ENCODE measurements around the gene SORBS2. TPM values are rescaled to one million over a fixed set of nuclear protein-coding genes. Genes with fewer than 3 reads are reported as not detected.

The SORBS2 gene
- total RNA-seq, 1 experiment from 2014 or later = 9.7 TPM

DNA sequence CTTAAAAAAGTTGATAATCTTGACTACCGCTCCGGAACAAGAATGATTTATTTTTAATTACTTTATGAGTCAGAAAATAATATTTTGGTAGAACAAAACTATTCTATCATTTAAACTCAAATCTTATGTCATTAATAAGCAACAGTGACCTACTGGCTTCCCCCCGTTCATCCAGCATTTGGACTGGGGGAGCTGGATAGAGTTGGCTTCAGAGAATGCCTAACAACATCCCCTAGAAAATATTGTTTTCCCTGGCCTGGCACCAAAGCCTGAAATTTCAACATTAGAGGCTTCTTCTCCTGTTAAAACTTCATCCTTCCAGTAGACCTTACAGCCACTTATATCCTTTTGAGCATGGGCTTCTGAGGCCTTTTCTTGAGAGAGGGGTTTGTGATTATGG, 221.0 kb downstream of the SORBS2 start:
- H3K4me2 ChIP-seq (ENCODE audit: insufficient read depth, insufficient read length, low read length) = no peak overlapping the region
- no peak overlapping the region for H3K27ac ChIP-seq (ENCODE audit: insufficient read length, low read depth, low read length)

More for the DNA sequence above, 221.0 kb downstream of the SORBS2 start:
- peaks cover 54 to 59% of the 10 kb centered on the region in 2 experiments for H3K4me1 Mint-ChIP-seq
- Histone ChIP-seq H3K56ac (ENCODE audit: insufficient read length, low read depth, low read length) (no peak overlapping the region), H2BK12ac (ENCODE audit: insufficient read length, low read depth, low read length) (no peak overlapping the region), H4K20me1 (ENCODE audit: control insufficient read depth, insufficient read depth, insufficient read length) (no peaks in the 10 kb centered on the region), H3K4me1 (ENCODE audit: insufficient read depth, low read length) (0 out of 2 replicates have a peak, but pooled peaks cover 3% of the 10 kb centered on the region), H3T11ph (ENCODE audit: low read length) (no peak overlapping the region), H3K18ac (ENCODE audit: insufficient read length, low read depth, low read length) (no peak overlapping the region), H2AK5ac (ENCODE audit: insufficient read length, low read length) (no peak overlapping the region), H3K23ac (ENCODE audit: insufficient read length, low read depth, low read length) (no peak overlapping the region), H3K23me2 (ENCODE audit: insufficient read length, low read depth, low read length, poor library complexity, severe bottlenecking) (peaks cover 3% of the 10 kb centered on the region), H2BK20ac (ENCODE audit: low read depth, low read length, poor library complexity, severe bottlenecking) (no peak overlapping the region), H3K27me3 (ENCODE audit: insufficient read depth, low read length) (no peaks in the 10 kb centered on the region), H3K4ac (ENCODE audit: low read depth, low read length) (no peak overlapping the region), H3K9ac (ENCODE audit: extremely low read depth, insufficient read length, low read length) (no peak overlapping the region), H4K91ac (ENCODE audit: insufficient read length, low read depth, low read length) (no peak overlapping the region), H3K9me3 (ENCODE audit: control insufficient read depth, low read depth, low read length) (no peaks in the 10 kb centered on the region), H2BK5ac (ENCODE audit: insufficient read length, low read length) (no peak overlapping the region), H3K14ac (ENCODE audit: insufficient read depth, low read length) (no peak overlapping the region), H4K5ac (ENCODE audit: insufficient read length, low read depth, low read length) (no peak overlapping the region), H4K8ac (replicated peaks; ENCODE audit: insufficient read length, low read depth, low read length) (no peak overlapping the region), H3K79me1 (ENCODE audit: insufficient read depth, low read depth, low read length, poor library complexity, severe bottlenecking) (no peaks in the 10 kb centered on the region), H3K79me2 (ENCODE audit: insufficient read depth, low read length) (no peaks in the 10 kb centered on the region), H2BK120ac (ENCODE audit: low read depth, low read length, poor library complexity, severe bottlenecking) (no peak overlapping the region), H2BK15ac (ENCODE audit: low read depth, low read length) (no peak overlapping the region), H2AFZ (ENCODE audit: low read length) (no peak overlapping the region)
- no peak for DNase-seq
- H3K36me3 Mint-ChIP-seq (ENCODE audit: insufficient read depth in 1 of 3, low read depth in 3 of 3) = no peaks in the 10 kb centered on the region; a peak in 1 of 7 replicates
- no peak overlapping the region for H3K27ac Mint-ChIP-seq
- H3K27me3 Mint-ChIP-seq (ENCODE audit: low read depth) = peaks cover 19% of the 10 kb centered on the region
- H3K4me3 Mint-ChIP-seq = no peak overlapping the region
- TF ChIP-seq, protein P1, sequence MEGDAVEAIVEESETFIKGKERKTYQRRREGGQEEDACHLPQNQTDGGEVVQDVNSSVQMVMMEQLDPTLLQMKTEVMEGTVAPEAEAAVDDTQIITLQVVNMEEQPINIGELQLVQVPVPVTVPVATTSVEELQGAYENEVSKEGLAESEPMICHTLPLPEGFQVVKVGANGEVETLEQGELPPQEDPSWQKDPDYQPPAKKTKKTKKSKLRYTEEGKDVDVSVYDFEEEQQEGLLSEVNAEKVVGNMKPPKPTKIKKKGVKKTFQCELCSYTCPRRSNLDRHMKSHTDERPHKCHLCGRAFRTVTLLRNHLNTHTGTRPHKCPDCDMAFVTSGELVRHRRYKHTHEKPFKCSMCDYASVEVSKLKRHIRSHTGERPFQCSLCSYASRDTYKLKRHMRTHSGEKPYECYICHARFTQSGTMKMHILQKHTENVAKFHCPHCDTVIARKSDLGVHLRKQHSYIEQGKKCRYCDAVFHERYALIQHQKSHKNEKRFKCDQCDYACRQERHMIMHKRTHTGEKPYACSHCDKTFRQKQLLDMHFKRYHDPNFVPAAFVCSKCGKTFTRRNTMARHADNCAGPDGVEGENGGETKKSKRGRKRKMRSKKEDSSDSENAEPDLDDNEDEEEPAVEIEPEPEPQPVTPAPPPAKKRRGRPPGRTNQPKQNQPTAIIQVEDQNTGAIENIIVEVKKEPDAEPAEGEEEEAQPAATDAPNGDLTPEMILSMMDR (conservative IDR thresholded peaks at IDR 0.05) = no peak
- H3K9me3 Mint-ChIP-seq = no peaks in the 10 kb centered on the region; a peak in 1 of 5 replicates
- WGBS (ENCODE audit: extremely low coverage, insufficient read length, low lambda C conversion rate) = no CpG with 5 or more reads among the region's 3 CpGs
